NT2/D1 (cell line): ENCODE results near the gene CAMK1G.
A peak's percentile ranks its signal among the peaks of the same experiment; 100 is the strongest.

Experiments used
- DNase-seq: peaks from one replicate; pipeline ENCODE4 v3.0.0-alpha.2; 2011; ENCODE audit warnings: low read depth, low spot score
- H3K27me3 ChIP-seq: 2 replicates; pipeline ENCODE4 v1.6.0; 2011; ENCODE audit warnings: mild to moderate bottlenecking; ENCODE audit not compliant: insufficient read length, insufficient read depth
- H3K36me3 ChIP-seq: 2 replicates; pipeline ENCODE4 v1.6.1; 2011; ENCODE audit warnings: mild to moderate bottlenecking, low read length, mixed read lengths; ENCODE audit not compliant: insufficient read depth, insufficient read length
- H3K4me1 ChIP-seq: 2 replicates; pipeline ENCODE4 v1.5.1; 2011; ENCODE audit not compliant: insufficient read depth, insufficient read length
- H3K4me3 ChIP-seq: 2 replicates; pipeline ENCODE4 v1.5.1; 2011; ENCODE audit warnings: low read depth; ENCODE audit not compliant: insufficient read length
- H3K9ac ChIP-seq: 2 replicates; pipeline ENCODE4 v1.6.0; 2011; ENCODE audit warnings: low read depth; ENCODE audit not compliant: insufficient read length
- H3K9me3 ChIP-seq: 2 replicates; pipeline ENCODE4 v1.5.1; 2011; ENCODE audit warnings: mild to moderate bottlenecking, low read length; ENCODE audit not compliant: insufficient read depth
- SUZ12 ChIP-seq: IDR thresholded peaks from 2 replicates; pipeline ENCODE4 v1.6.1; 2011; ENCODE audit not compliant: insufficient read length, insufficient read depth; ENCODE audit errors: extremely low read depth
- YY1 ChIP-seq: IDR thresholded peaks from 2 replicates; pipeline ENCODE4 v1.6.1; 2011; ENCODE audit not compliant: insufficient read length, insufficient read depth
- ZNF274 ChIP-seq: IDR thresholded peaks from 2 replicates; pipeline ENCODE4 v1.6.1; 2011; ENCODE audit warnings: mild to moderate bottlenecking, low read depth, low read length

Gene CAMK1G

GRCh38 chr1:209545423-209545822, 38.1 kb upstream of the CAMK1G start:
- no peaks in the 10 kb centered on the region for H3K9me3 ChIP-seq
- TF ChIP-seq ZNF274 (no peak), YY1 (no peak), SUZ12 (no peak)
- H3K36me3 ChIP-seq = no peaks in the 10 kb centered on the region
- H3K4me3 ChIP-seq = no peak overlapping the region
- no peaks in the 10 kb centered on the region for H3K4me1 ChIP-seq
- peaks cover 51% of the 10 kb centered on the region for H3K27me3 ChIP-seq
- no peak for DNase-seq
- H3K9ac ChIP-seq = no peak overlapping the region

DNA sequence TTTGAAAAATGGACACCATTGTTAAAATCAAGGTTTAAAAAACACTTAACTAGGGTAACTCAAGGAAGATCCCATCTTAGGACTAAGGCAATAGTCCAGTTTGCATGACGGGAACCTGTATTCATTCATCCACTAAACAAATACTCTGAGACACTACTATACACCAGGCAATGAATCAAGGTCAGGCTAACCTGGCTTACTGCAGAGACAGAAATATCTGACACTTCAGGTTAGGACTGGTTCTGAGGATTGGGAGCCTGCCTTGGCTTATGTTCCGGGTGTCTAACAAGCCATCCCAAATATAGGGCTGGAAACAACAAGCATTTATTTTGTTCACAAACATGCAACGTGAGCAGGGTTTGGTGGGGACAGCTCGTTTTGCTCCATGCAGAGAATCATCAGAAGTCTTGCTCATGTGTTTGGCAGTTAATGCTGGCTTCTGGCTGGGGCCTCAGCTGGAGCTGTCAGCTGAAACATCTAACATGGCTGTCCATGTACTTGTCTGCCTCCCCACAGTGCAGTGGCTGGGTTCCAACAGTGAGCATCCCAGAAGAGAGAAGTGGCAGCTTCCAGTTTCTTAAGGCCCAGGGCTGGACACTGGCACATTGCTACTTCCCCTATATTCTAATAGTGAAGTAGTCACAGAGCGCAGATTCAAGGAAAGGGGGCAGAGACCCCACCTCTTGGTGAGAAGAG, 37.0 kb upstream of the CAMK1G start:
- no peak for DNase-seq
- no peak for TF ChIP-seq ZNF274
- no peak for TF ChIP-seq SUZ12
- TF ChIP-seq YY1 = no peak
- Histone ChIP-seq H3K4me1 (no peaks in the 10 kb centered on the region), H3K36me3 (no peaks in the 10 kb centered on the region), H3K27me3 (peaks cover 56% of the 10 kb centered on the region), H3K9me3 (no peaks in the 10 kb centered on the region), H3K9ac (no peak overlapping the region), H3K4me3 (no peak overlapping the region)

DNA sequence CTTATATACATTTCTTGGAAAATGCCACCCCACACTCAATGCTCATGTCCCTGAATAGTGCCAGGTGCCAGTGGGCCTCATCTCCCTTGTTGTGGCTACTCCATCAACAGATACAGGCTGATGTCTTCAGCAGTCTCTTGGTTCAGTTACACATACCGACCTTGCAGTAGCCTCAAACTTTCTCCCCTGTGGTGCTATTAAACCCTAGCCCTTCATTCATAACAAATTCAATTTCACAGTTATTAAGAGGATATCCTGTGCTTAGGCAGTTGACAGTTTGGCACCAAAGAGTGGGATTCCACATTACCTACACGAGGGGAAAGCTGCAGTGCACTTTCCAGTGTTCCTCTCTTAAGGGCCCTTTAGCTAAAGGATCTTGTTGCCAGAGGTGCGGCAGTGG, 35.9 kb upstream of the CAMK1G start:
- TF ChIP-seq ZNF274 = no peak
- TF ChIP-seq YY1 = no peak
- TF ChIP-seq SUZ12 = no peak
- Histone ChIP-seq H3K27me3 (peaks cover 65% of the 10 kb centered on the region), H3K9me3 (no peaks in the 10 kb centered on the region), H3K36me3 (no peaks in the 10 kb centered on the region), H3K9ac (no peak overlapping the region), H3K4me3 (no peak overlapping the region), H3K4me1 (peaks cover under 1% of the 10 kb centered on the region)
- DNase-seq = no peak

DNA sequence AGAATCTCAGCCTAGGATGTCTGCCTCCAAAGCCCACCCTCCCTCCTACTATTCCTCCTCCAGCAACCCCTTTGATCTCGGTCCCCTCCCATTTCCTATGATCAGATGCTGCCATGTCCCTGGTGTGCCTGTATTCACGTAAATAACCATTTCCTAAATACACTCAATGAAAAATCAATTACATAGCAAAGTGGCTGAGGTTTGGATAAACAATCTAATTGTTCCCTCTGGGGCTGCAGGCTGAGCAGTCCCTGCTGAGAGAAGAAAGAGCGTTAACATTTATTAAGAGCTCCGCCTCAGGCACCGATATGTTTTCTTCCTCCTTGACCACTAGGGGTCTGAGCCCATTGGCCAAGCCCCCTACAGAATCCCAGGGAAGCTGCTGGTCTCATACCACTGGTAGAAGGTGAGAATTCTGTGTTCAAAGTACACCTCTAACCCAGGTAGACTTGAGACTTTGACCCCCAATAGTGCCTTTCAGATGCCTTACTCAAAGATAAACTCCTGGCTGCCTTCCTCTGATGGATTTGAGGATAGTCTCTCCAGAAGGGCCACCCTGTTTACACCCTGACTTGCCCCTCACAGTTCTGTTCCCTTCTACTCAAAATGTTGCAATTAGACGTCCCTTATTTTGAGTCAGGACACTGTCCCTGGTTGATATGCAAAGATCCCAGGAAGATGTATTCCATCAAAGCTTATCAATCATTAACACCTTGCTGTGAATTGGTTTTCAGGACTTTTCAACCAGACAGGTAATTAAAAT, 33.9 kb upstream of the CAMK1G start:
- peaks cover 78% of the 10 kb centered on the region for H3K27me3 ChIP-seq
- no peak overlapping the region for H3K9ac ChIP-seq
- H3K9me3 ChIP-seq = no peaks in the 10 kb centered on the region
- no peak overlapping the region for H3K4me3 ChIP-seq
- TF ChIP-seq SUZ12 (no peak), ZNF274 (no peak), YY1 (no peak)
- no peaks in the 10 kb centered on the region for H3K36me3 ChIP-seq
- peak; percentile 62 for DNase-seq
- H3K4me1 ChIP-seq = peaks cover 4% of the 10 kb centered on the region

GRCh38 chr1:209550519-209550918, 33.0 kb upstream of the CAMK1G start:
- H3K4me1 ChIP-seq = peaks cover 4% of the 10 kb centered on the region
- no peak overlapping the region for H3K9ac ChIP-seq
- peaks cover 80% of the 10 kb centered on the region for H3K27me3 ChIP-seq
- H3K4me3 ChIP-seq = no peak overlapping the region
- H3K9me3 ChIP-seq = no peaks in the 10 kb centered on the region
- TF ChIP-seq YY1 = no peak
- no peak for TF ChIP-seq ZNF274
- no peak for TF ChIP-seq SUZ12
- no peak for DNase-seq
- H3K36me3 ChIP-seq = no peaks in the 10 kb centered on the region

DNA sequence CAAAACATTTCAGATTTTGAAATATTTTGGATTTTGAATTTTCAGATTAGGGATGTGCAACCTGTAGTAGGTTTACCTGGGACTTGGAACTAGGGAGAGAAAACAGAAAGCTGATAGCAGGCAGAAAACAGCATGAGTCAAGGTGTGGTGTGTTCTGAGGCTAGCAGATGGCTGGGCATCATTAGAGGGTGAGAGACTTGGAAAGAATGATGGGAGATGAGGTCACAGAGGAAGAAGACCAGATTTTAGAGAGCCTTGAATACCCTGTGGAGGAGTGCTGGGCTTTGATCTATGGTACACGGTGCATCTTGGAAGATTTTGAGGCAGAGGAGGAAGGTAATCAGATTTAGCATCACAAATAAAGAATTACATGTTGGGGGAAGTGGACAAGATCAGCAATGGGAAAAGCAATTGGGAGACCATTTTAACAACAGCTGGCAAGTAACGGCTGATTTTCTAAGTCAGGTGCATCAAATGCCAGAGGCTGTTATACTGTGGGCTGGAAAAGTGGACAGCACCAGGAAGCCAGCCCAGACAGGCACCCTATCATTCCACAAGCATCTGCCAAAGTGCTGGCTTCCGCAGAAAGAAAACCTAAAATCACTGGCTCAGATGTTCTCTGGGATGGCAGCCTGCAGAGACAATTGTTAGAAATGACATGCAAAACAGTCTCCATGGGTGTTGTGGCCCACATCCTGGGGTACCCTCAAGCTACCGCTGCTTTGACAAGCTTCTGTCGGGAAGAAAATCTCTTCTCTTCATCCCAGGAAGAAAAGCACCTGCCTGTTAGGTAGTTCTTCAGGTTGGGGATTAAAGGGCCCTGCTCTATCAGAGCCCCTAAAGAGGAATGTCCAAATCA, 30.9 kb upstream of the CAMK1G start:
- no peak for TF ChIP-seq YY1
- no peak for TF ChIP-seq SUZ12
- no peak for TF ChIP-seq ZNF274
- H3K9me3 ChIP-seq = no peaks in the 10 kb centered on the region
- no peak overlapping the region for H3K9ac ChIP-seq
- H3K36me3 ChIP-seq = no peaks in the 10 kb centered on the region
- peaks cover 62% of the 10 kb centered on the region for H3K27me3 ChIP-seq
- H3K4me1 ChIP-seq = peaks cover 4% of the 10 kb centered on the region
- H3K4me3 ChIP-seq = no peak overlapping the region
- no peak for DNase-seq
